Calu3 (cell line): ENCODE results near the gene BRINP3. TPM values are rescaled to one million over a fixed set of nuclear protein-coding genes. Genes with fewer than 3 reads are reported as not detected.
A peak's percentile ranks its signal among the peaks of the same experiment; 100 is the strongest.

ENCODE experiments used
- BruUV-seq: library from RNA; stranded (reverse); fragments of 400-500 nt; replicated peaks from 2 replicates; lab custom pipeline; 2021; lab: Mats Ljungman, UMichigan
- CTCF ChIA-PET: fragments of 300-600 bp; sonication (Branson Sonifier 250); formaldehyde crosslinking; loops from one replicate; lab custom pipeline; 2022; ENCODE audit warnings: antibody characterized with exemption; lab: Charles Lee
- DNase-seq: peaks from one replicate; pipeline ENCODE4 v3.0.0; 2022
- H3K27ac Mint-ChIP-seq: one replicate; pipeline ENCODE4 v1.8.0; 2022; ENCODE audit warnings: mixed read lengths; ENCODE audit not compliant: unreplicated experiment
- H3K27me3 Mint-ChIP-seq: one replicate; pipeline ENCODE4 v1.8.0; 2022; ENCODE audit warnings: mixed read lengths; ENCODE audit not compliant: unreplicated experiment
- H3K36me3 Mint-ChIP-seq: one replicate; pipeline ENCODE4 v1.8.0; 2022; ENCODE audit warnings: mild to moderate bottlenecking, moderate library complexity, mixed read lengths; ENCODE audit not compliant: insufficient read depth, unreplicated experiment
- H3K4me1 Mint-ChIP-seq: one replicate; pipeline ENCODE4 v1.8.0; 2022; ENCODE audit warnings: mild to moderate bottlenecking, low read depth, mixed read lengths; ENCODE audit not compliant: unreplicated experiment
- H3K4me3 Mint-ChIP-seq: one replicate; pipeline ENCODE4 v1.8.0; 2022; ENCODE audit warnings: mild to moderate bottlenecking, low read depth, moderate library complexity, mixed read lengths; ENCODE audit not compliant: unreplicated experiment
- H3K9me3 Mint-ChIP-seq: one replicate; pipeline ENCODE4 v1.8.0; 2022; ENCODE audit warnings: low read depth, mixed read lengths; ENCODE audit not compliant: unreplicated experiment
- intact Hi-C: fragments of 100-400 bp; cut with micrococcal nuclease; formaldehyde crosslinking; loops from one replicate; pipeline ENCODE4 v1.10.0; 2022; ENCODE audit not compliant: unreplicated experiment
- total RNA-seq: library from RNA; stranded (reverse); gene quantifications from 2 replicates; pipeline ENCODE4 v1.2.3, GENCODE V29; 2022
- TF ChIP-seq, protein P1 (sequence below): fragments of 200-600 bp; IDR thresholded peaks from one replicate; pipeline ENCODE4 v1.8.0; 2022; ENCODE audit warnings: antibody characterized with exemption; ENCODE audit not compliant: unreplicated experiment

The BRINP3 gene
- total RNA-seq, 1 experiment from 2014 or later: not detected

GRCh38 chr1:190176776-190177175 is 300.9 kb downstream of the BRINP3 start:
- Mint-ChIP-seq H3K4me3 (no peak overlapping the region), H3K27ac (no peak overlapping the region), H3K9me3 (peaks cover 2% of the 10 kb centered on the region), H3K4me1 (peaks cover 8% of the 10 kb centered on the region), H3K36me3 (no peaks in the 10 kb centered on the region), H3K27me3 (no peaks in the 10 kb centered on the region)
- CTCF ChIA-PET: interaction anchor here (0.7 kb wide), 1 partner anchor 191 kb away, joined by 11 read pairs; no protein-coding TSS in a partner anchor
- DNase-seq: no peak
- no TSS peak for BruUV-seq
- intact Hi-C loops: no loop called here
- TF ChIP-seq, protein P1, sequence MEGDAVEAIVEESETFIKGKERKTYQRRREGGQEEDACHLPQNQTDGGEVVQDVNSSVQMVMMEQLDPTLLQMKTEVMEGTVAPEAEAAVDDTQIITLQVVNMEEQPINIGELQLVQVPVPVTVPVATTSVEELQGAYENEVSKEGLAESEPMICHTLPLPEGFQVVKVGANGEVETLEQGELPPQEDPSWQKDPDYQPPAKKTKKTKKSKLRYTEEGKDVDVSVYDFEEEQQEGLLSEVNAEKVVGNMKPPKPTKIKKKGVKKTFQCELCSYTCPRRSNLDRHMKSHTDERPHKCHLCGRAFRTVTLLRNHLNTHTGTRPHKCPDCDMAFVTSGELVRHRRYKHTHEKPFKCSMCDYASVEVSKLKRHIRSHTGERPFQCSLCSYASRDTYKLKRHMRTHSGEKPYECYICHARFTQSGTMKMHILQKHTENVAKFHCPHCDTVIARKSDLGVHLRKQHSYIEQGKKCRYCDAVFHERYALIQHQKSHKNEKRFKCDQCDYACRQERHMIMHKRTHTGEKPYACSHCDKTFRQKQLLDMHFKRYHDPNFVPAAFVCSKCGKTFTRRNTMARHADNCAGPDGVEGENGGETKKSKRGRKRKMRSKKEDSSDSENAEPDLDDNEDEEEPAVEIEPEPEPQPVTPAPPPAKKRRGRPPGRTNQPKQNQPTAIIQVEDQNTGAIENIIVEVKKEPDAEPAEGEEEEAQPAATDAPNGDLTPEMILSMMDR: no peak

DNA sequence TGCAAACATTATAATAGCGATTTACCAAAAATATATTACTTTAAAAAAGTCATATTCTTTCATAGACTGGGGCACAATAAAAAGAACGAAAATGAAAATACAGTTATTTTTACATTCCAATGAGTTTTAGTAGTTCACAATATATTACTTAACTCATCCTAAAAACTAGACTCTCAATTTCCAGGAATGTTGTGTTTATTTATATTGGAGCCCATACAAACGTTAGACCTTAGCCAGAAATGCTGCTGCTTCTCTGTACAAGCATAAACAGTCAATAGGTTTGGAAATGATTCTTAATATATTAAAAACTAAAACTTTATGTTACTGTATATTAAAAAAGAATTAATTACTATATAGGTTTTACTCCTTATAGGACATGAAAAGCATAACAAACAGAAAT is 302.3 kb downstream of the BRINP3 start:
- no peaks in the 10 kb centered on the region for H3K9me3 Mint-ChIP-seq
- CTCF ChIA-PET: no interaction called here
- intact Hi-C loops: no loop called here
- no TSS peak for BruUV-seq
- H3K27me3 Mint-ChIP-seq: no peaks in the 10 kb centered on the region
- TF ChIP-seq, protein P1: no peak
- no peak for DNase-seq
- no peaks in the 10 kb centered on the region for H3K36me3 Mint-ChIP-seq
- no peak overlapping the region for H3K4me3 Mint-ChIP-seq
- H3K27ac Mint-ChIP-seq: no peak overlapping the region
- peaks cover 8% of the 10 kb centered on the region for H3K4me1 Mint-ChIP-seq

DNA sequence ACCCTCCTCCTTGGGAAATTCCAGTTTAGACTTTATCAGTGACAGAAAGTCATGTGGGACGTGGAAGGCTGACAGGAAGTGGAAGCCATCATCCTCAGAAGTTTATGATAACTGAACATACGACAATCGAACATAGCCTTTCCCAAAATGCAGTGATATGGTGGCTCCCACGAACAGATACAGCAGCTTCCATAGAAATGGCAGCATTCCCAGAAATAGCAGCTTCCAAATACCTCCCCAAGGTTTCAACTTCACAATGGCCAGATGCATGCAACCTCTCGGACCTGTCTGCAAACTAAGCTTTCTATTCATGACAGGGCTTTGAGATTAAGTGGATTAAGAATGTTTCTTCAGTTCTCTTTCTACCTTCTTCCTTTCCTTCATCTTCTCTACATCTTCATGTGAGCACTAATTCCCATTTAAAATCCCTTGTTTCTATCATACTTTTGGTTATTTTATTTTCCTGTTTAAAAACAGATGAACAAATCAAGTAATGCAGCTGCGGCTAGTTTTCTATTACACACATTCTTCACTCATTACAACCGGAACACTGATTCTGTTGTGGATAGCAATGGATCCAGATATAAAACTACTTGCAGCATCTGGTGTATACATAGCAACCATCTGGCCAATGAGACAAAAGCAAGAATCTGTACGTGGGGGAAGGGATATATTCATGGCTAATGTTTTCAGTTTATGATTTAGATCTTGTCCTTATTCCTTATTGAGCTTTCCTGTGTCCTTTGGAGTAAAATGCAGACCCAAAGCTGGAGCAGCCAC is 304.8 kb downstream of the BRINP3 start:
- H3K9me3 Mint-ChIP-seq: no peaks in the 10 kb centered on the region
- CTCF ChIA-PET: no interaction called here
- BruUV-seq: no TSS peak
- DNase-seq: no peak
- H3K27ac Mint-ChIP-seq: no peak overlapping the region
- H3K27me3 Mint-ChIP-seq: no peaks in the 10 kb centered on the region
- intact Hi-C loops: no loop called here
- H3K36me3 Mint-ChIP-seq: no peaks in the 10 kb centered on the region
- H3K4me1 Mint-ChIP-seq: peaks cover 17% of the 10 kb centered on the region
- TF ChIP-seq, protein P1: no peak
- H3K4me3 Mint-ChIP-seq: no peak overlapping the region

DNA sequence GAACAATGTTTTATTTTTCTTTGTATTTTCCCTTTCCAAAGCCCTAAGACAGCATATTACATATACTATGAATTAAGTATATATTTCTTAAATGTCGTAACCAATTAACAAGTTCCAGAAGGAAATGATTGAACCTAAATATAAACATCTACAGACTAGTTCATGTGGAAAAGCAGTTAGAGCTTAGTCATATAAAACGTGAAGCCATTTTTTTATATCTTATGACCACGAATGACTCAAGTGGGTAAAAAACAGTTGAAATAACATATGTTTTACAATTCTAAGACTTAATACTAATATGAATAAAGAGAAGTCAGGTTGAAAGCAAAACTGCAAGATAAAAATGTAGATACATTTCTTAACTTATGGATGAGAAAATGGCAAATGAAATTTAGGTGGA is 307.3 kb downstream of the BRINP3 start:
- H3K27ac Mint-ChIP-seq: peak overlapping the region; percentile 27

More for the DNA sequence above, 307.3 kb downstream of the BRINP3 start:
- H3K4me1 Mint-ChIP-seq: peaks cover 30% of the 10 kb centered on the region
- no peak overlapping the region for H3K4me3 Mint-ChIP-seq
- H3K9me3 Mint-ChIP-seq: no peaks in the 10 kb centered on the region
- H3K27me3 Mint-ChIP-seq: no peaks in the 10 kb centered on the region
- BruUV-seq: no TSS peak
- TF ChIP-seq, protein P1: no peak
- intact Hi-C loops: no loop called here
- CTCF ChIA-PET: no interaction called here
- no peaks in the 10 kb centered on the region for H3K36me3 Mint-ChIP-seq
- DNase-seq: no peak
